Neural cell (in vitro differentiated cells): ENCODE results near the gene SLC18A3. TPM values are rescaled to one million over a fixed set of nuclear protein-coding genes. Genes with fewer than 3 reads are reported as not detected.

Experiments
- H2AFZ ChIP-seq: fragments of 200-600, 300-800 bp; sonication (generic), shearing (Covaris generic); 2 replicates; pipeline ENCODE4 v1.6.0; 2014; ENCODE audit warnings: low read depth, mild to moderate bottlenecking, antibody characterized with exemption, low read length, moderate library complexity
- H3F3A ChIP-seq: fragments of 200-600 bp; shearing (Covaris generic); 2 replicates; pipeline ENCODE4 v1.6.1; 2016; ENCODE audit warnings: mild to moderate bottlenecking, moderate library complexity, mixed read lengths, antibody characterized with exemption, low read length; ENCODE audit not compliant: insufficient read depth, poor library complexity, severe bottlenecking
- H3K27ac ChIP-seq: fragments of 200-600, 300-800 bp; sonication (generic), shearing (Covaris generic); 2 replicates; pipeline ENCODE4 v1.5.1; 2014; ENCODE audit warnings: mild to moderate bottlenecking, low read length, moderate library complexity
- H3K27me3 ChIP-seq: fragments of 300-800, 200-600 bp; sonication (generic), shearing (Covaris generic); 2 replicates; pipeline ENCODE4 v1.6.0; 2014; ENCODE audit warnings: mild to moderate bottlenecking, low read depth, low read length, moderate library complexity; ENCODE audit not compliant: insufficient read depth
- H3K36me3 ChIP-seq: fragments of 300-800, 200-600 bp; sonication (generic), shearing (Covaris generic); 2 replicates; pipeline ENCODE4 v1.5.1; 2014; ENCODE audit warnings: mild to moderate bottlenecking, antibody characterized with exemption, low read length, moderate library complexity; ENCODE audit not compliant: insufficient read depth
- H3K4me2 ChIP-seq: fragments of 300-800, 200-600 bp; sonication (generic), shearing (Covaris generic); 2 replicates; pipeline ENCODE4 v1.6.0; 2014; ENCODE audit warnings: mild to moderate bottlenecking, low read length
- H3K4me3 ChIP-seq: fragments of 300-800, 200-600 bp; sonication (generic), shearing (Covaris generic); 2 replicates; pipeline ENCODE4 v1.5.1; 2014; ENCODE audit warnings: mild to moderate bottlenecking, low read length, moderate library complexity
- H3K79me2 ChIP-seq: fragments of 200-600 bp; shearing (Covaris generic); replicated peaks from 2 replicates; pipeline ENCODE4 v1.6.0; 2014; ENCODE audit warnings: mild to moderate bottlenecking, low read length, moderate library complexity; ENCODE audit not compliant: insufficient read depth
- H3K9ac ChIP-seq: fragments of 300-800, 200-600 bp; sonication (generic), shearing (Covaris generic); 2 replicates; pipeline ENCODE4 v1.6.1; 2016; ENCODE audit warnings: mild to moderate bottlenecking, low read length, mixed read lengths
- H3K9me2 ChIP-seq: fragments of 200-600 bp; shearing (Covaris generic); 2 replicates; pipeline ENCODE4 v1.6.1; 2016; ENCODE audit warnings: mild to moderate bottlenecking, low read length, mixed read lengths; ENCODE audit not compliant: insufficient read depth
- H3K9me3 ChIP-seq: fragments of 200-600, 300-800 bp; sonication (generic), shearing (Covaris generic); 2 replicates; pipeline ENCODE4 v1.6.1; 2016; ENCODE audit warnings: mild to moderate bottlenecking, mixed run types, low read length, moderate library complexity, mixed read lengths
- H4K20me1 ChIP-seq: fragments of 200-600 bp; shearing (Covaris generic); 2 replicates; pipeline ENCODE4 v1.6.1; 2016; ENCODE audit warnings: mild to moderate bottlenecking, mixed run types; ENCODE audit not compliant: insufficient read depth
- EP300 ChIP-seq: fragments of 450-650 bp; conservative IDR thresholded peaks from 2 replicates; pipeline ENCODE4 v1.6.1; 2014; ENCODE audit warnings: antibody characterized with exemption, mild to moderate bottlenecking, moderate library complexity; ENCODE audit not compliant: poor library complexity, severe bottlenecking
- EZH2 ChIP-seq: fragments of 200-600, 300-800 bp; shearing (Covaris generic), sonication (generic); IDR thresholded peaks from 2 replicates; pipeline ENCODE4 v1.6.1; 2014; ENCODE audit warnings: antibody characterized with exemption, low read length, borderline replicate concordance, mild to moderate bottlenecking; ENCODE audit not compliant: insufficient read depth, poor library complexity, severe bottlenecking
- MXI1 ChIP-seq: fragments of 450-650 bp; conservative IDR thresholded peaks from 2 replicates; pipeline ENCODE4 v1.6.1; 2014; ENCODE audit warnings: antibody characterized with exemption, mild to moderate bottlenecking; ENCODE audit not compliant: poor library complexity, severe bottlenecking
- POLR2AphosphoS5 ChIP-seq: IDR thresholded peaks from 2 replicates; pipeline ENCODE4 v1.6.1; 2012
- RAD21 ChIP-seq: fragments of 450-650 bp; conservative IDR thresholded peaks from 2 replicates; pipeline ENCODE4 v1.6.1; 2014; ENCODE audit warnings: antibody characterized with exemption, mild to moderate bottlenecking, moderate library complexity
- SMC3 ChIP-seq: fragments of 450-650 bp; conservative IDR thresholded peaks from 2 replicates; pipeline ENCODE4 v1.6.1; 2014; ENCODE audit warnings: antibody characterized with exemption, mild to moderate bottlenecking, moderate library complexity; ENCODE audit not compliant: poor library complexity
- TAF1 ChIP-seq: IDR thresholded peaks from 2 replicates; pipeline ENCODE4 v1.6.1; 2012; ENCODE audit warnings: low read depth
- polyA plus RNA-seq: library from polyadenylated mRNA; depleted of rRNA; stranded (reverse); fragments of >200 nt; gene quantifications from 2 replicates; pipeline ENCODE4 v1.2.3, GENCODE V29; 2014
- TF ChIP-seq, protein P1 (sequence below): fragments of 450-650 bp; IDR thresholded peaks from 2 replicates; pipeline ENCODE4 v1.5.1; 2014; ENCODE audit warnings: antibody characterized with exemption, mild to moderate bottlenecking, moderate library complexity; ENCODE audit not compliant: poor library complexity, severe bottlenecking
- TF ChIP-seq, protein P2 (sequence below): IDR thresholded peaks from 2 replicates; pipeline ENCODE4 v1.6.1; 2012; ENCODE audit warnings: borderline replicate concordance

Gene SLC18A3
- polyA plus RNA-seq, 1 donor from 2014 or later = not detected

DNA sequence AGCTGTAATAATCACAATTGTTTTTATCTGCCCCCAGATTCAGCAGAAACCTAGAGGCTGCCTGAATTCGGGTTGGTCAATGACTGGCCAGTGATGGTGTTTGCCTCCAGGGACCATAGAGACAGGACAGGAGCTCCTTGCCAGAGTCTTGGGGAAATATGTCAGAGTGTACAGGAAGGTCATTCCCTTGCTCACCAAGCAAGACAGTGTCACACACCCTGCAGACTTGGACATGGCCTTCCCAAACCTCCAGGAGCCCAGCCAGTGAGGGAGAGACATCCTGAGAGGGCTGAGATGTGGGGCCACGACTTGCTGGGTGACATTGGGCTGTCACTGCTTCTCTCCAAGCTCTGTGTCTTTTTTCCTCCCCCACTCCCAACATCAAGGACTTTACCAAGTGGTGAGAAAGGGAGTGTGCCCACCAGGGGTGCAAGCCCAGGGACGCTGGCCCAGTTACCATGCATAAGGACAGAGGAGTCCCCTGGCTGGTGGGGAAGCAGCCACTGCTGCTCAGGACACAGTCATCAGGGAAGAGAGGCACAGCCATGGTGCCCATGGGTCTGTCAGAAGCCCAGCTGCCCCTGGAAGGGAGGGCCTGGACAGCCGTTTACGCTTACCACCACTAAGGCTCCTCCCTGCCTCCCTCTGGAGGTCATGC, 44.1 kb downstream of the SLC18A3 start:
- Histone ChIP-seq H3K79me2 (no peaks in the 10 kb centered on the region), H2AFZ (no peak overlapping the region), H3K4me3 (no peak overlapping the region), H3K36me3 (no peaks in the 10 kb centered on the region), H3F3A (no peaks in the 10 kb centered on the region), H3K27me3 (no peaks in the 10 kb centered on the region), H3K9ac (no peak overlapping the region), H3K9me2 (no peaks in the 10 kb centered on the region), H3K9me3 (no peaks in the 10 kb centered on the region), H3K27ac (no peak overlapping the region), H4K20me1 (no peaks in the 10 kb centered on the region), H3K4me2 (no peak overlapping the region)
- TF ChIP-seq TAF1 = no peak
- no peak for TF ChIP-seq EP300
- TF ChIP-seq, protein P1, sequence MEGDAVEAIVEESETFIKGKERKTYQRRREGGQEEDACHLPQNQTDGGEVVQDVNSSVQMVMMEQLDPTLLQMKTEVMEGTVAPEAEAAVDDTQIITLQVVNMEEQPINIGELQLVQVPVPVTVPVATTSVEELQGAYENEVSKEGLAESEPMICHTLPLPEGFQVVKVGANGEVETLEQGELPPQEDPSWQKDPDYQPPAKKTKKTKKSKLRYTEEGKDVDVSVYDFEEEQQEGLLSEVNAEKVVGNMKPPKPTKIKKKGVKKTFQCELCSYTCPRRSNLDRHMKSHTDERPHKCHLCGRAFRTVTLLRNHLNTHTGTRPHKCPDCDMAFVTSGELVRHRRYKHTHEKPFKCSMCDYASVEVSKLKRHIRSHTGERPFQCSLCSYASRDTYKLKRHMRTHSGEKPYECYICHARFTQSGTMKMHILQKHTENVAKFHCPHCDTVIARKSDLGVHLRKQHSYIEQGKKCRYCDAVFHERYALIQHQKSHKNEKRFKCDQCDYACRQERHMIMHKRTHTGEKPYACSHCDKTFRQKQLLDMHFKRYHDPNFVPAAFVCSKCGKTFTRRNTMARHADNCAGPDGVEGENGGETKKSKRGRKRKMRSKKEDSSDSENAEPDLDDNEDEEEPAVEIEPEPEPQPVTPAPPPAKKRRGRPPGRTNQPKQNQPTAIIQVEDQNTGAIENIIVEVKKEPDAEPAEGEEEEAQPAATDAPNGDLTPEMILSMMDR = no peak
- no peak for TF ChIP-seq MXI1
- TF ChIP-seq, protein P2, sequence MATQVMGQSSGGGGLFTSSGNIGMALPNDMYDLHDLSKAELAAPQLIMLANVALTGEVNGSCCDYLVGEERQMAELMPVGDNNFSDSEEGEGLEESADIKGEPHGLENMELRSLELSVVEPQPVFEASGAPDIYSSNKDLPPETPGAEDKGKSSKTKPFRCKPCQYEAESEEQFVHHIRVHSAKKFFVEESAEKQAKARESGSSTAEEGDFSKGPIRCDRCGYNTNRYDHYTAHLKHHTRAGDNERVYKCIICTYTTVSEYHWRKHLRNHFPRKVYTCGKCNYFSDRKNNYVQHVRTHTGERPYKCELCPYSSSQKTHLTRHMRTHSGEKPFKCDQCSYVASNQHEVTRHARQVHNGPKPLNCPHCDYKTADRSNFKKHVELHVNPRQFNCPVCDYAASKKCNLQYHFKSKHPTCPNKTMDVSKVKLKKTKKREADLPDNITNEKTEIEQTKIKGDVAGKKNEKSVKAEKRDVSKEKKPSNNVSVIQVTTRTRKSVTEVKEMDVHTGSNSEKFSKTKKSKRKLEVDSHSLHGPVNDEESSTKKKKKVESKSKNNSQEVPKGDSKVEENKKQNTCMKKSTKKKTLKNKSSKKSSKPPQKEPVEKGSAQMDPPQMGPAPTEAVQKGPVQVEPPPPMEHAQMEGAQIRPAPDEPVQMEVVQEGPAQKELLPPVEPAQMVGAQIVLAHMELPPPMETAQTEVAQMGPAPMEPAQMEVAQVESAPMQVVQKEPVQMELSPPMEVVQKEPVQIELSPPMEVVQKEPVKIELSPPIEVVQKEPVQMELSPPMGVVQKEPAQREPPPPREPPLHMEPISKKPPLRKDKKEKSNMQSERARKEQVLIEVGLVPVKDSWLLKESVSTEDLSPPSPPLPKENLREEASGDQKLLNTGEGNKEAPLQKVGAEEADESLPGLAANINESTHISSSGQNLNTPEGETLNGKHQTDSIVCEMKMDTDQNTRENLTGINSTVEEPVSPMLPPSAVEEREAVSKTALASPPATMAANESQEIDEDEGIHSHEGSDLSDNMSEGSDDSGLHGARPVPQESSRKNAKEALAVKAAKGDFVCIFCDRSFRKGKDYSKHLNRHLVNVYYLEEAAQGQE = no peak
- no peak for TF ChIP-seq POLR2AphosphoS5
- no peak for TF ChIP-seq SMC3
- no peak for TF ChIP-seq RAD21
- TF ChIP-seq EZH2 = no peak

DNA sequence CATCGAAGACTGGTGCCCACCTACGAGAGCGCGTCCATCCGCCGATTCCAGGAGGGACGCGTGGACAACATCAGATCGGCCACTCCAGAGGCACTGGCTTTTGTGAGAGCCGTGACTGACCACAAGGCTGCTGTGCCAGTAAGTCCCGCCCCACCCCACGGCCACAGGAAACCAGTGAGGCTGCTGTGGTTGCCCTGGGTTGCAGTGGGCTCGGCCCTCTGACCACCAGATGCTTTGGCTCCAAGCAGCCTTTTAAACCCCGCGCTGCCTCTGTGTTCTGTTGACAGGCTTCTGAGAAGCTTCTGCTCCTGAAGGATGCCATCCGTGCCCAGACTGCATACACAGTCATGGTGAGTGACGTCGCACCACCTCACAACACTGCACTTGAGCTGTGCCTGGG, 45.0 kb downstream of the SLC18A3 start:
- H3F3A ChIP-seq = no peaks in the 10 kb centered on the region

More for the DNA sequence above, 45.0 kb downstream of the SLC18A3 start:
- H3K9ac ChIP-seq = no peak overlapping the region
- TF ChIP-seq POLR2AphosphoS5 = no peak
- TF ChIP-seq MXI1 = no peak
- TF ChIP-seq RAD21 = no peak
- no peak for TF ChIP-seq TAF1
- TF ChIP-seq EP300 = no peak
- TF ChIP-seq, protein P2 = no peak
- no peak for TF ChIP-seq SMC3
- no peaks in the 10 kb centered on the region for H3K36me3 ChIP-seq
- no peaks in the 10 kb centered on the region for H3K9me2 ChIP-seq
- H3K9me3 ChIP-seq = no peaks in the 10 kb centered on the region
- no peak overlapping the region for H3K4me3 ChIP-seq
- no peaks in the 10 kb centered on the region for H4K20me1 ChIP-seq
- H3K79me2 ChIP-seq = no peaks in the 10 kb centered on the region
- H2AFZ ChIP-seq = no peak overlapping the region
- H3K27me3 ChIP-seq = no peaks in the 10 kb centered on the region
- no peak overlapping the region for H3K27ac ChIP-seq
- H3K4me2 ChIP-seq = no peak overlapping the region
